Keratinocyte (primary cell): ENCODE results near the gene PIANP. TPM values are rescaled to one million over a fixed set of nuclear protein-coding genes. Genes with fewer than 3 reads are reported as not detected.
A peak's percentile ranks its signal among the peaks of the same experiment; 100 is the strongest.

ENCODE experiments used
- DNase-seq: peaks from one replicate; pipeline ENCODE4 v3.0.0-alpha.2; 2011; ENCODE audit warnings: low read depth, missing footprints, low spot score
- FAIRE-seq: peaks from 2 replicates; lab custom pipeline; 2011; peaks lifted over from hg19 to GRCh38; lab: Jason Lieb, UNC
- H2AFZ ChIP-seq: 2 replicates; pipeline ENCODE4 v1.6.0; 2012; ENCODE audit warnings: low read length, control low read depth, inconsistent platforms; ENCODE audit not compliant: control insufficient read depth
- H3K27ac ChIP-seq: 2 replicates; pipeline ENCODE4 v1.5.1; 2011; ENCODE audit warnings: low read length; ENCODE audit not compliant: control insufficient read depth, insufficient read depth
- H3K27me3 ChIP-seq: 3 replicates; pipeline ENCODE4 v1.6.0; 2011; ENCODE audit warnings: low read length; ENCODE audit not compliant: control insufficient read depth, insufficient read depth; ENCODE audit errors: extremely low read depth
- H3K36me3 ChIP-seq, 2 experiments: 2 replicates in 1 of 2; 3 replicates in 1 of 2; pipeline ENCODE4 v1.5.1; 2011; ENCODE audit warnings: low read length in 2 of 2, mild to moderate bottlenecking in 1 of 2; ENCODE audit not compliant: control insufficient read depth in 2 of 2, insufficient read depth in 2 of 2; ENCODE audit errors: extremely low read depth in 1 of 2
- H3K4me1 ChIP-seq: 3 replicates; pipeline ENCODE4 v1.5.1; 2011; ENCODE audit warnings: low read length; ENCODE audit not compliant: control insufficient read depth, insufficient read depth; ENCODE audit errors: extremely low read depth
- H3K4me2 ChIP-seq: 3 replicates; pipeline ENCODE4 v1.6.0; 2011; ENCODE audit warnings: low read depth, low read length; ENCODE audit not compliant: control insufficient read depth, insufficient read depth; ENCODE audit errors: extremely low read depth
- H3K4me3 ChIP-seq, 3 experiments: fragments of 200-600 bp in 1 of 3; sonication (generic) in 1 of 3; 2 replicates in 2 of 3; 3 replicates in 1 of 3; pipeline ENCODE4 v1.5.1; 2011 to 2016; ENCODE audit warnings: low read length in 3 of 3, mild to moderate bottlenecking in 3 of 3, control low read depth in 2 of 3, inconsistent platforms in 1 of 3, low read depth in 1 of 3, mixed read lengths in 1 of 3, mixed run types in 1 of 3, moderate library complexity in 1 of 3; ENCODE audit not compliant: control insufficient read depth in 2 of 3, insufficient read depth in 2 of 3; ENCODE audit errors: extremely low read depth in 1 of 3
- H3K79me2 ChIP-seq: 2 replicates; pipeline ENCODE4 v1.6.0; 2012; ENCODE audit warnings: low read length; ENCODE audit not compliant: control insufficient read depth, insufficient read depth
- H3K9ac ChIP-seq: 3 replicates; pipeline ENCODE4 v1.6.0; 2011; ENCODE audit warnings: low read length; ENCODE audit not compliant: control insufficient read depth, insufficient read depth; ENCODE audit errors: extremely low read depth
- H3K9me1 ChIP-seq: 3 replicates; pipeline ENCODE4 v1.6.0; 2011; ENCODE audit warnings: low read length; ENCODE audit not compliant: control insufficient read depth, insufficient read depth; ENCODE audit errors: extremely low read depth
- H3K9me3 ChIP-seq: 2 replicates; pipeline ENCODE4 v1.5.1; 2012; ENCODE audit warnings: low read depth, low read length; ENCODE audit not compliant: control insufficient read depth
- H4K20me1 ChIP-seq: 3 replicates; pipeline ENCODE4 v1.6.0; 2011; ENCODE audit warnings: low read length; ENCODE audit not compliant: control insufficient read depth, insufficient read depth; ENCODE audit errors: extremely low read depth
- EZH2 ChIP-seq: IDR thresholded peaks from one replicate; pipeline ENCODE4 v1.6.1; 2012; ENCODE audit warnings: inconsistent platforms, mild to moderate bottlenecking, low read length, moderate library complexity
- dilution Hi-C: fragments of 300-500 bp; cut with MboI; formaldehyde crosslinking; loops from one replicate; pipeline ENCODE4 v1.7.0; 2020; ENCODE audit warnings: low sequenced_read_pairs; ENCODE audit not compliant: extremely low pct_ligation_motif_present
- polyA plus RNA-seq, 5 experiments: library from polyadenylated mRNA; depleted of rRNA in 3 of 5; stranded (reverse) in 3 of 5; stranded (forward) in 1 of 5; unstranded in 1 of 5; fragments of >200 nt; gene quantifications; 1 replicate in 1 of 5; 2 replicates in 3 of 5; 3 replicates in 1 of 5; pipeline versions ENCODE4 v1.2.1 to v1.2.3, GENCODE V29; 2011 to 2012; ENCODE audit warnings: missing spikeins in 2 of 5, low read depth in 1 of 5, low replicate concordance in 1 of 5
- TF ChIP-seq, protein P1 (sequence below), 3 experiments: IDR thresholded peaks in 1 of 3; conservative IDR thresholded peaks in 1 of 3; optimal IDR thresholded peaks in 1 of 3; 2 replicates in 2 of 3; 3 replicates in 1 of 3; pipeline versions ENCODE3 to v1.5.1; 2011; ENCODE audit warnings: low read length in 3 of 3, mild to moderate bottlenecking in 3 of 3, moderate library complexity in 2 of 3, control low read depth in 1 of 3, inconsistent platforms in 1 of 3; ENCODE audit not compliant: insufficient read depth in 2 of 3; ENCODE audit errors: extremely low read depth in 1 of 3

PIANP gene
- polyA plus RNA-seq, 1 donor (not counting 4 experiments of a cell fraction or from before 2014, with no cell fraction given) = not detected

DNA sequence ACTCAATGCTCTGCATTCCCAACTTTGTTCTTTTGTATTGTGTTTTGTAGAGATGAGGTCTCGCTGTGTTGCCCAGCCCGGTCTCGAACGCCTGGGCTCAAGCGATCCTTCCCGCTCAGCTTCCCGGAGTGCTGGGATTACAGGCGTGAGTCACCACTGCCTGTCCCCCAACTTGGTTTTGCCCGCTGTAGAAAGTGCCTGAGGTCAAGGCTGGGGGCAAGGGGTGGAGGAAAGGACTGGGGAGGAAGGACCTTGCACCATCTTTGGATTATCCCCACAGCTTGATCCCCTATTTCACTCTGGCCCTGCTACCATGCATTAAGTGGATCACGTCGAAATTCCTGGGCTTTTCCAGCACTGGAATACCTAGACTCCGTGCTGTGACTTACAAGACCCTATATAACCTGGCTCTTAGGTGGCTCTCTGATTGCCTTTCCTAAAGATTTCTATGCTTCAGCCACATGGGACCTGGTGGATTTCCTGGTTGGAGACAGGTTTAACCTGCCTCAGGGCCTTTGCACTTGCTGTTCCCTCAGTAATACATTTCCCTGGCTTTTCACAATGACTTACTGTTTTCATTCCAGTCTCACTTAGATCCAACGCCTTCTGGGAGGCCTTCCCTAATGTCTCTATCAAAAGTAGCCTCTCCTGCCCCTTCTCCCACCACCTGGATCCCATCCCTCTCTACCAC, 608 bp upstream of the PIANP start:
- Histone ChIP-seq H4K20me1 (no peaks in the 10 kb centered on the region), H2AFZ (no peak overlapping the region), H3K36me3 (no peaks in the 10 kb centered on the region), H3K79me2 (no peaks in the 10 kb centered on the region), H3K9ac (no peak overlapping the region), H3K4me2 (peak overlapping the region; percentile 77), H3K4me1 (peaks cover 3% of the 10 kb centered on the region), H3K9me1 (no peaks in the 10 kb centered on the region), H3K9me3 (no peaks in the 10 kb centered on the region), H3K27me3 (peaks cover 50% of the 10 kb centered on the region), H3K4me3 (peak overlapping the region; percentile 6 to 62 (median 35)), H3K27ac (no peak overlapping the region)
- dilution Hi-C loops = no loop called here
- peak; percentile 5 for FAIRE-seq
- DNase-seq = no peak
- TF ChIP-seq, protein P1, sequence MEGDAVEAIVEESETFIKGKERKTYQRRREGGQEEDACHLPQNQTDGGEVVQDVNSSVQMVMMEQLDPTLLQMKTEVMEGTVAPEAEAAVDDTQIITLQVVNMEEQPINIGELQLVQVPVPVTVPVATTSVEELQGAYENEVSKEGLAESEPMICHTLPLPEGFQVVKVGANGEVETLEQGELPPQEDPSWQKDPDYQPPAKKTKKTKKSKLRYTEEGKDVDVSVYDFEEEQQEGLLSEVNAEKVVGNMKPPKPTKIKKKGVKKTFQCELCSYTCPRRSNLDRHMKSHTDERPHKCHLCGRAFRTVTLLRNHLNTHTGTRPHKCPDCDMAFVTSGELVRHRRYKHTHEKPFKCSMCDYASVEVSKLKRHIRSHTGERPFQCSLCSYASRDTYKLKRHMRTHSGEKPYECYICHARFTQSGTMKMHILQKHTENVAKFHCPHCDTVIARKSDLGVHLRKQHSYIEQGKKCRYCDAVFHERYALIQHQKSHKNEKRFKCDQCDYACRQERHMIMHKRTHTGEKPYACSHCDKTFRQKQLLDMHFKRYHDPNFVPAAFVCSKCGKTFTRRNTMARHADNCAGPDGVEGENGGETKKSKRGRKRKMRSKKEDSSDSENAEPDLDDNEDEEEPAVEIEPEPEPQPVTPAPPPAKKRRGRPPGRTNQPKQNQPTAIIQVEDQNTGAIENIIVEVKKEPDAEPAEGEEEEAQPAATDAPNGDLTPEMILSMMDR (optimal IDR thresholded peaks at IDR 0.05 in 1 of 3, IDR thresholded peaks at IDR 0.05 in 1 of 3, conservative IDR thresholded peaks at IDR 0.05 in 1 of 3; ENCODE audit: extremely low read depth in 1 of 3, insufficient read depth in 2 of 3, low read length in 3 of 3) = no peak
- peak; percentile 54 for TF ChIP-seq EZH2

DNA sequence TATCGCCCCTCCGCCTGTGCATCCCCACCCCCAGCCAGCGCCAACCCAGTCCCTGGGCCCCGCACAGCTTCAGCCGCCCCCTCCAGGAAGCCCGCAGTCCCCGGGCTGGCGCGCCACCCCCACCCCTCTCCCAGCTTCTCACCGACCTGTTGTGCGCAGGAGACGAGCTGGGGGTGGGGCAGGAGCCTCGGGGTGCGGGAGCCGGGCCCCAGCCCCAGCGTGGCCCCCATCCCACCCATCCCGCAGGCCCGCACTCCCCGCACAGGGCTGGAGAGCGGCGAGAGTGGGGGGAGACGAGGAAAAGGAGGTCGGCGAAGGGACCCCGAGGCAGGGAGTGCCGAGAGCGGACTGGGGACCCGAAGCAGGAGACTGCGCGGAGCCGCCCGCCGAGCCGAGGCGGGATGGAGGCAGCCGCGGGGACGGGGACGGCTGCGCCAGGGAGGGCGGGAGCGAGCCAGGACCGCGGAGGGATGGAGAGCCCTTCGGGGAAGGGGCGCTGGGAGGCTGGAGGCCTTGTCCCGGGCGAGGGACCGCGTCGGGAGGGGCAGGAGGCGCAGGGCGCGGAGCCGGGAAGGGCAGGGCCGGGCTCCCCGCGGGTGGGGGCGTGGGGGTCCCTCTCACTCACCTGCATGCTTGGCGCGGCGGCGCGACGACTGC, 498 bp downstream of the PIANP start:
- FAIRE-seq (no peak), DNase-seq (no peak)
- Histone ChIP-seq H3K79me2 (no peaks in the 10 kb centered on the region), H4K20me1 (no peaks in the 10 kb centered on the region), H3K4me2 (peak overlapping the region; percentile 62), H3K9ac (no peak overlapping the region), H3K27me3 (peaks cover 50% of the 10 kb centered on the region), H3K36me3 (no peaks in the 10 kb centered on the region), H2AFZ (peak overlapping the region; percentile 27), H3K9me1 (no peaks in the 10 kb centered on the region), H3K9me3 (no peaks in the 10 kb centered on the region), H3K27ac (no peak overlapping the region), H3K4me1 (peaks cover 3% of the 10 kb centered on the region), H3K4me3 (peak overlapping the region in 2 of 3 experiments; percentile 21 to 36)
- dilution Hi-C loops = no loop called here
- TF ChIP-seq EZH2 = no peak
- TF ChIP-seq, protein P1 (optimal IDR thresholded peaks at IDR 0.05 in 1 of 3, IDR thresholded peaks at IDR 0.05 in 1 of 3, conservative IDR thresholded peaks at IDR 0.05 in 1 of 3; ENCODE audit: extremely low read depth in 1 of 3, insufficient read depth in 2 of 3, low read length in 3 of 3) = no peak
